GM23338 (cell line): ENCODE results near the gene CNNM4. TPM values are rescaled to one million over a fixed set of nuclear protein-coding genes. Genes with fewer than 3 reads are reported as not detected.

Source experiments
- ATAC-seq: fragments of 200-7000 bp; cut with Tn5 transposase; 3 replicates; pipeline ENCODE4 v1.9.1; 2020
- DNase-seq: peaks from one replicate; pipeline ENCODE4 v3.0.0-alpha.2; 2015; ENCODE audit warnings: low spot score
- H2AFZ ChIP-seq: fragments of 200-600 bp; sonication (generic); 2 replicates; pipeline ENCODE4 v1.8.0; 2016; ENCODE audit warnings: antibody characterized with exemption, mild to moderate bottlenecking, moderate library complexity
- H3F3A ChIP-seq: fragments of 200-600 bp; sonication (generic); replicated peaks from 2 replicates; pipeline ENCODE4 v1.8.0; 2017; ENCODE audit warnings: antibody characterized with exemption, mixed run types, low read depth
- H3K27ac ChIP-seq: fragments of 200-600 bp; sonication (generic); 2 replicates; pipeline ENCODE4 v1.6.1; 2016; ENCODE audit warnings: low read depth
- H3K27me3 ChIP-seq: fragments of 200-600 bp; sonication (generic); 2 replicates; pipeline ENCODE4 v1.8.0; 2016; ENCODE audit warnings: mild to moderate bottlenecking, mixed run types, moderate library complexity; ENCODE audit not compliant: insufficient read depth
- H3K36me3 ChIP-seq: fragments of 200-600 bp; sonication (generic); 2 replicates; pipeline ENCODE4 v1.8.0; 2016; ENCODE audit warnings: mild to moderate bottlenecking; ENCODE audit not compliant: insufficient read depth
- H3K4me1 ChIP-seq: fragments of 200-600 bp; sonication (generic); 2 replicates; pipeline ENCODE4 v1.8.0; 2016; ENCODE audit warnings: mild to moderate bottlenecking, moderate library complexity; ENCODE audit not compliant: insufficient read depth
- H3K4me2 ChIP-seq: fragments of 200-600 bp; sonication (generic); 2 replicates; pipeline ENCODE4 v1.7.1; 2017; ENCODE audit warnings: mixed run types
- H3K4me3 ChIP-seq: fragments of 200-600 bp; sonication (generic); 2 replicates; pipeline ENCODE4 v1.6.1; 2016; ENCODE audit warnings: mixed run types
- H3K79me2 ChIP-seq: fragments of 200-600 bp; sonication (generic); replicated peaks from 2 replicates; pipeline ENCODE4 v1.8.0; 2017; ENCODE audit warnings: mild to moderate bottlenecking; ENCODE audit not compliant: insufficient read depth
- H3K9me2 ChIP-seq: fragments of 200-600 bp; sonication (generic); 2 replicates; pipeline ENCODE4 v1.8.0; 2017; ENCODE audit not compliant: insufficient read depth
- H4K20me1 ChIP-seq: fragments of 200-600 bp; sonication (generic); replicated peaks from 2 replicates; pipeline ENCODE4 v1.8.0; 2017; ENCODE audit warnings: mild to moderate bottlenecking; ENCODE audit not compliant: insufficient read depth
- H3K27ac Mint-ChIP-seq: 2 replicates; pipeline ENCODE4 v1.8.0; 2020; ENCODE audit warnings: inconsistent platforms, mild to moderate bottlenecking, moderate library complexity, mixed read lengths
- H3K27me3 Mint-ChIP-seq: 3 replicates; pipeline ENCODE4 v1.8.0; 2022; ENCODE audit warnings: low read depth, mild to moderate bottlenecking, moderate library complexity, mixed read lengths, inconsistent platforms; ENCODE audit not compliant: insufficient read depth, poor library complexity
- H3K36me3 Mint-ChIP-seq: 3 replicates; pipeline ENCODE4 v1.8.0; 2021; ENCODE audit warnings: low read depth, mild to moderate bottlenecking, inconsistent platforms, moderate library complexity, mixed read lengths
- H3K4me1 Mint-ChIP-seq: 3 replicates; pipeline ENCODE4 v1.8.0; 2020; ENCODE audit warnings: mild to moderate bottlenecking, inconsistent platforms, mixed read lengths
- H3K4me3 Mint-ChIP-seq: 3 replicates; pipeline ENCODE4 v1.8.0; 2021; ENCODE audit warnings: moderate library complexity, mild to moderate bottlenecking, inconsistent platforms, mixed read lengths
- H3K9me3 Mint-ChIP-seq: 3 replicates; pipeline ENCODE4 v1.8.0; 2020; ENCODE audit warnings: moderate library complexity, mild to moderate bottlenecking, inconsistent platforms, mixed read lengths
- JUNB ChIP-seq: IDR thresholded peaks from one replicate; pipeline ENCODE4 v1.6.1; 2016; ENCODE audit warnings: antibody characterized with exemption; ENCODE audit not compliant: unreplicated experiment
- NANOG ChIP-seq: IDR thresholded peaks from 2 replicates; pipeline ENCODE4 v1.6.1; 2016; ENCODE audit warnings: antibody characterized with exemption, borderline replicate concordance
- REST ChIP-seq: IDR thresholded peaks from one replicate; pipeline ENCODE4 v1.6.1; 2018; ENCODE audit warnings: antibody characterized with exemption; ENCODE audit not compliant: unreplicated experiment
- STAT1 ChIP-seq: IDR thresholded peaks from one replicate; pipeline ENCODE4 v1.6.1; 2016; ENCODE audit warnings: antibody characterized with exemption; ENCODE audit not compliant: unreplicated experiment
- ZNF114 ChIP-seq: fragments of 250-450 bp; sonication (Bioruptor Pico); IDR thresholded peaks from 2 replicates; pipeline ENCODE4 v1.5.0; 2020; ENCODE audit warnings: mild to moderate bottlenecking, moderate library complexity
- polyA plus RNA-seq: library from polyadenylated mRNA; unstranded; fragments of >200 nt; fragmentation: Nextera tagmentation; extraction: Ambion mirVana; gene quantifications from 2 replicates; pipeline ENCODE4 v1.2.1, GENCODE V29; 2016
- total RNA-seq: library from RNA; depleted of rRNA; stranded (reverse); fragments of >200 nt; shearing (Covaris generic); gene quantifications from 2 replicates; pipeline ENCODE4 v1.2.3, GENCODE V29; 2014

The CNNM4 gene
- total and polyA plus RNA-seq, 2 experiments from 2014 or later, result 2.9 to 12.9 TPM

- H3K27me3 Mint-ChIP-seq, result peaks cover 12% of the 10 kb centered on the region
- H3K27me3 ChIP-seq, result no peaks in the 10 kb centered on the region
- TF ChIP-seq ZNF114 (CRISPR knock-in tag), result no peak
- peaks cover 22% of the 10 kb centered on the region; the same call in 1 of the 2 replicates for H3K36me3 ChIP-seq
- H3K27ac Mint-ChIP-seq, result no peak overlapping the region
- H3K9me3 Mint-ChIP-seq, result no peaks in the 10 kb centered on the region; the same call in 2 of the 3 replicates
- peaks cover 21% of the 10 kb centered on the region; the same call in 1 of the 2 replicates for H3F3A ChIP-seq
- H3K79me2 ChIP-seq, result no peaks in the 10 kb centered on the region
- H3K9me2 ChIP-seq, result no peaks in the 10 kb centered on the region
- no peak overlapping the region for H3K4me2 ChIP-seq
- no peak overlapping the region for H2AFZ ChIP-seq
- ATAC-seq (no peak), DNase-seq (no peak)
- H4K20me1 ChIP-seq, result peaks cover 11% of the 10 kb centered on the region
- H3K36me3 Mint-ChIP-seq, result peaks cover 83% of the 10 kb centered on the region
- H3K27ac ChIP-seq, result no peak overlapping the region
- no peak overlapping the region for H3K4me3 ChIP-seq
- H3K4me3 Mint-ChIP-seq, result no peak overlapping the region
- H3K4me1 ChIP-seq, result peaks cover 18% of the 10 kb centered on the region
- peaks cover 22% of the 10 kb centered on the region for H3K4me1 Mint-ChIP-seq
Observed at GRCh38 chr2:96830044-96830562, 69.4 kb downstream of the CNNM4 start.

- H3K4me3 Mint-ChIP-seq, result no peak overlapping the region
- no peak overlapping the region for H3K4me2 ChIP-seq
- peak; percentile 44 for ATAC-seq
Observed at GRCh38 chr2:96831679-96832078, 71.0 kb downstream of the CNNM4 start.

More at GRCh38 chr2:96831679-96832078, 71.0 kb downstream of the CNNM4 start:
- H3F3A ChIP-seq, result peaks cover 21% of the 10 kb centered on the region; the same call in 1 of the 2 replicates
- Mint-ChIP-seq H3K9me3 (no peaks in the 10 kb centered on the region; the same call in 2 of the 3 replicates), H3K36me3 (peaks cover 79% of the 10 kb centered on the region), H3K27me3 (peaks cover 12% of the 10 kb centered on the region), H3K27ac (no peak overlapping the region), H3K4me1 (peaks cover 22% of the 10 kb centered on the region)
- H2AFZ ChIP-seq, result no peak overlapping the region
- H3K27ac ChIP-seq, result peak overlapping the region; percentile 81
- H4K20me1 ChIP-seq, result peaks cover 11% of the 10 kb centered on the region
- no peaks in the 10 kb centered on the region for H3K27me3 ChIP-seq
- H3K9me2 ChIP-seq, result no peaks in the 10 kb centered on the region
- H3K36me3 ChIP-seq, result peaks cover 24% of the 10 kb centered on the region; the same call in 1 of the 2 replicates
- TF ChIP-seq STAT1 (no peak), REST (peak; percentile 73), JUNB (no peak), NANOG (no peak)
- peaks cover 18% of the 10 kb centered on the region for H3K4me1 ChIP-seq
- H3K4me3 ChIP-seq, result no peak overlapping the region
- H3K79me2 ChIP-seq, result no peaks in the 10 kb centered on the region
- peak; percentile 42 for DNase-seq
